K562 (cell line): Measurements from ENCODE around the gene PRSS57. TPM values are rescaled to one million over a fixed set of nuclear protein-coding genes. Genes with fewer than 3 reads are reported as not detected.

ENCODE experiments used
- BMI1 ChIP-seq: fragments of 150-350 bp; IDR thresholded peaks from 2 replicates; pipeline ENCODE4 v1.6.1; 2014; ENCODE audit warnings: low read length
- CREB3L1 ChIP-seq: fragments of 450-650 bp; IDR thresholded peaks from 2 replicates; pipeline ENCODE4 v1.6.1; 2014; ENCODE audit warnings: low read depth, mild to moderate bottlenecking, moderate library complexity, borderline replicate concordance
- EP400 ChIP-seq: fragments of 450-650 bp; IDR thresholded peaks from 2 replicates; pipeline ENCODE4 v1.6.1; 2017; ENCODE audit warnings: antibody characterized with exemption, mild to moderate bottlenecking, moderate library complexity
- ETS2 ChIP-seq: IDR thresholded peaks from 2 replicates; pipeline ENCODE4 v1.6.1; 2016; ENCODE audit warnings: borderline replicate concordance, missing genetic modification characterization, mild to moderate bottlenecking, moderate library complexity, missing compliant biosample characterization; ENCODE audit not compliant: poor library complexity, severe bottlenecking
- FOXJ2 ChIP-seq: fragments of 200-800 bp; sonication (Bioruptor generic); IDR thresholded peaks from 2 replicates; pipeline ENCODE4 v1.6.1; 2016; ENCODE audit warnings: missing genetic modification characterization, missing compliant biosample characterization
- GATAD2A ChIP-seq: fragments of 450-650 bp; IDR thresholded peaks from 2 replicates; pipeline ENCODE4 v1.6.1; 2017
- GMEB1 ChIP-seq: fragments of 250-450 bp; sonication (Bioruptor Pico); IDR thresholded peaks from 2 replicates; pipeline ENCODE4 v1.4.0; 2020; ENCODE audit warnings: mild to moderate bottlenecking
- HDAC8 ChIP-seq: fragments of 450-650 bp; IDR thresholded peaks from 2 replicates; pipeline ENCODE4 v1.6.1; 2016; ENCODE audit warnings: mild to moderate bottlenecking, missing genetic modification characterization, moderate library complexity, missing compliant biosample characterization
- HSF4 ChIP-seq: fragments of 250-450 bp; sonication (Bioruptor Pico); IDR thresholded peaks from 2 replicates; pipeline ENCODE4 v2.1.2; 2022; ENCODE audit warnings: mild to moderate bottlenecking, moderate library complexity, borderline replicate concordance
- ILF3 ChIP-seq: fragments of 450-650 bp; IDR thresholded peaks from 2 replicates; pipeline ENCODE4 v1.6.1; 2018; ENCODE audit warnings: antibody characterized with exemption, mild to moderate bottlenecking, moderate library complexity, borderline replicate concordance
- MECOM ChIP-seq: fragments of 250-450 bp; sonication (Bioruptor Pico); IDR thresholded peaks from 2 replicates; pipeline ENCODE4 v1.8.0; 2022; ENCODE audit warnings: inconsistent platforms
- PML ChIP-seq: IDR thresholded peaks from 2 replicates; pipeline ENCODE4 v1.6.1; 2012; ENCODE audit warnings: low read length, inconsistent platforms
- RBM14 ChIP-seq: fragments of 200-400 bp; formaldehyde crosslinking; IDR thresholded peaks from 2 replicates; pipeline ENCODE4 v1.6.1; 2018; ENCODE audit warnings: low read depth, mild to moderate bottlenecking, low read length, moderate library complexity, borderline replicate concordance; ENCODE audit not compliant: insufficient read depth
- SAFB2 ChIP-seq: fragments of 200-400 bp; formaldehyde crosslinking; IDR thresholded peaks from 2 replicates; pipeline ENCODE4 v1.6.1; 2018; ENCODE audit warnings: borderline replicate concordance, low read length, low read depth, moderate library complexity; ENCODE audit not compliant: severe bottlenecking
- SMAD2 ChIP-seq: fragments of 150-350 bp; IDR thresholded peaks from 2 replicates; pipeline ENCODE4 v1.6.1; 2014; ENCODE audit warnings: low read depth, mild to moderate bottlenecking, low read length
- SMARCA5 ChIP-seq: fragments of 450-650 bp; IDR thresholded peaks from 2 replicates; pipeline ENCODE4 v1.6.1; 2016
- SP1 ChIP-seq: sonication (generic); formaldehyde crosslinking; IDR thresholded peaks from 2 replicates; pipeline ENCODE4 v1.8.1; 2022; ENCODE audit warnings: mild to moderate bottlenecking, missing genetic modification reagents
- ZBTB33 ChIP-seq: sonication (generic); formaldehyde crosslinking; IDR thresholded peaks from 2 replicates; pipeline ENCODE4 v1.8.1; 2023; ENCODE audit warnings: mild to moderate bottlenecking, missing genetic modification reagents
- ZFX ChIP-seq: sonication (generic); formaldehyde crosslinking; IDR thresholded peaks from 2 replicates; pipeline ENCODE4 v1.8.0; 2022; ENCODE audit warnings: mild to moderate bottlenecking, missing genetic modification reagents, moderate library complexity
- ZNF668 ChIP-seq: fragments of 250-450 bp; sonication (Bioruptor Pico); IDR thresholded peaks from 2 replicates; pipeline ENCODE4 v1.8.0; 2022; ENCODE audit warnings: mild to moderate bottlenecking, inconsistent platforms
- polyA plus RNA-seq, 8 experiments: library from polyadenylated mRNA; depleted of rRNA in 4 of 8; stranded (reverse) in 5 of 8; unstranded in 3 of 8; fragments of >200 nt; fragmentation: Nextera tagmentation in 2 of 8; fragmentation: Illumina TruSeq in 1 of 8; extraction: Ambion mirVana in 2 of 8; extraction: Trizol in 1 of 8; gene quantifications; 2 replicates each; pipeline versions ENCODE4 v1.2.1 to v1.2.3, GENCODE V29; 2011 to 2014; ENCODE audit warnings: inconsistent platforms in 1 of 8, missing spikeins in 1 of 8
- total RNA-seq, 7 experiments: library from RNA; depleted of rRNA in 6 of 7; stranded (reverse); fragments of >200 nt in 6 of 7; fragmentation: Illumina TruSeq in 2 of 7; extraction: Trizol in 2 of 7; gene quantifications; 2 replicates each; pipeline versions ENCODE4 v1.2.1 to v1.2.3, GENCODE V29; 2011 to 2021; ENCODE audit warnings: low replicate concordance in 1 of 7
- TF ChIP-seq, protein P1 (sequence below): fragments of 450-650 bp; IDR thresholded peaks from 2 replicates; pipeline ENCODE4 v1.6.1; 2018; ENCODE audit not compliant: partially characterized antibody

The PRSS57 gene
- total and polyA plus RNA-seq, 9 of the 15 experiments (the other 6 are each of a cell fraction or from before 2014, with no cell fraction given), result 0.06 to 2.5 (median 1.3) TPM; not detected in 3

DNA sequence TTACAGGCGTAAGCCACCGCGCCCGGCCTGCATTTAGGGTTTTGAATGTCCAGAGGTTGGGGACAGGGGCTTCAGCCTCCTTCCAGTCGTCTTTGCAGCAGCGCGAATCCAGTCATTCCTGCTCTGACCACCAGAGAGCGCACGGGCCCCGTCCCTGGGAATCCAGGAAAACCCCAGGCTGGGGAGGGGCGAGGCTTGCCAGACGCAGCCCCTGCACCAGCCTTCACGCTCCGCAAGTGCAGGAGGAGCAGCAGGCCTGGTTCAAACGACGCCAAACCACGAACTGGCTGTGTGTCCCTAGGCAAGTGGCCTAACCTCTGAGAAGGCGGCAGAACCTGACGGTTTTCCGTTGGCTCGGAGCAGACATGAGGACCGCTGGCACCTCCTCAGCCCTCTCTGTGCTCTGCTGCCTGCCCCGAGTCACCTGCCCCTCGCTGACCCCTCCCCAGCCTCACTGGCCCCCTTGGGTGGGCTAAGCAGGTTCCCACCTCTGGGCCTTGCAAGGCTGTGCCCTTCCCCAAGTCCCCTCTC, 30.3 kb downstream of the PRSS57 start (continued):
- TF ChIP-seq CREB3L1, result no peak
- no peak for TF ChIP-seq HSF4 (CRISPR knock-in tag)
- TF ChIP-seq, protein P1, sequence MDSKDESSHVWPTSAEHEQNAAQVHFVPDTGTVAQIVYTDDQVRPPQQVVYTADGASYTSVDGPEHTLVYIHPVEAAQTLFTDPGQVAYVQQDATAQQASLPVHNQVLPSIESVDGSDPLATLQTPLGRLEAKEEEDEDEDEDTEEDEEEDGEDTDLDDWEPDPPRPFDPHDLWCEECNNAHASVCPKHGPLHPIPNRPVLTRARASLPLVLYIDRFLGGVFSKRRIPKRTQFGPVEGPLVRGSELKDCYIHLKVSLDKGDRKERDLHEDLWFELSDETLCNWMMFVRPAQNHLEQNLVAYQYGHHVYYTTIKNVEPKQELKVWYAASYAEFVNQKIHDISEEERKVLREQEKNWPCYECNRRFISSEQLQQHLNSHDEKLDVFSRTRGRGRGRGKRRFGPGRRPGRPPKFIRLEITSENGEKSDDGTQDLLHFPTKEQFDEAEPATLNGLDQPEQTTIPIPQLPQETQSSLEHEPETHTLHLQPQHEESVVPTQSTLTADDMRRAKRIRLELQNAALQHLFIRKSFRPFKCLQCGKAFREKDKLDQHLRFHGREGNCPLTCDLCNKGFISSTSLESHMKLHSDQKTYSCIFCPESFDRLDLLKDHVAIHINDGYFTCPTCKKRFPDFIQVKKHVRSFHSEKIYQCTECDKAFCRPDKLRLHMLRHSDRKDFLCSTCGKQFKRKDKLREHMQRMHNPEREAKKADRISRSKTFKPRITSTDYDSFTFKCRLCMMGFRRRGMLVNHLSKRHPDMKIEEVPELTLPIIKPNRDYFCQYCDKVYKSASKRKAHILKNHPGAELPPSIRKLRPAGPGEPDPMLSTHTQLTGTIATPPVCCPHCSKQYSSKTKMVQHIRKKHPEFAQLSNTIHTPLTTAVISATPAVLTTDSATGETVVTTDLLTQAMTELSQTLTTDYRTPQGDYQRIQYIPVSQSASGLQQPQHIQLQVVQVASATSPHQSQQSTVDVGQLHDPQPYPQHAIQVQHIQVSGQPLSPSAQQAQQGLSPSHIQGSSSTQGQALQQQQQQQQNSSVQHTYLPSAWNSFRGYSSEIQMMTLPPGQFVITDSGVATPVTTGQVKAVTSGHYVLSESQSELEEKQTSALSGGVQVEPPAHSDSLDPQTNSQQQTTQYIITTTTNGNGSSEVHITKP, result no peak
- no peak for TF ChIP-seq ETS2 (tag)
- TF ChIP-seq SP1 (CRISPR knock-in tag), result 0 out of 2 replicates have a peak, but pooled peaks have one; percentile 65
- no peak for TF ChIP-seq PML
- no peak for TF ChIP-seq FOXJ2
- no peak for TF ChIP-seq ILF3
- TF ChIP-seq ZFX (CRISPR knock-in tag), result peak; percentile 23; the same call in 1 of the 2 replicates
- TF ChIP-seq ZBTB33 (CRISPR knock-in tag), result peak; percentile 66
- 0 out of 2 replicates have a peak, but pooled peaks have one; percentile 44 for TF ChIP-seq RBM14
- TF ChIP-seq SMARCA5, result no peak
- no peak for TF ChIP-seq SAFB2
- TF ChIP-seq HDAC8 (tag), result no peak
- no peak for TF ChIP-seq SMAD2
- TF ChIP-seq MECOM (CRISPR knock-in tag), result no peak
- TF ChIP-seq BMI1, result no peak
- TF ChIP-seq GATAD2A, result no peak
- TF ChIP-seq GMEB1 (CRISPR knock-in tag), result 0 out of 2 replicates have a peak, but pooled peaks have one; percentile 35
- TF ChIP-seq ZNF668 (CRISPR knock-in tag), result no peak
- TF ChIP-seq EP400, result no peak
